ENCODE measurements around the gene ZNF397.

Gene ZNF397

DNA sequence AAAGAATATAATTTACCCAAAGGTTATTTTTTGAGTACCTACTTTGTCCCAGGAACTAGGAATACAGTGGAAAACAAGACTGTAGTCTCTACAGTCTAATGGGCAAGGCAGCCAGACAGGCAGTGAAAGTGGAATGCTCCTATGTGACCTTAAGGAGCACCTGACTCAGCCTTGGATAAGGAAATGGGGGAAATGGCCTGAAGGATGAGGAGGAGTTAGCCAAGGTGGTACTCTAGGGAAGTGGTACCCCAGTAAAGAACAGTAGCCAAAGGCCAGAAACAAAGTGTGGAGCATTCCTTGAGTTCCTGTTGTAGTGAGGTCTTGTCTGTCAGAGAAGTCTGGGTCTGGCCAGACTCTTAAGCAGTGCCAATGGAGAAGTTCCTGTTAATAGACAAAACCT is 6.0 kb downstream of the ZNF397 start:
- H3K9ac ChIP-seq (ENCODE audit: low read length) = no peak overlapping the region
- H3K4me1 ChIP-seq (ENCODE audit: control insufficient read depth, insufficient read depth, low read length) = no peaks in the 10 kb centered on the region; the same call in 1 of the 2 replicates
- H3K4me3 ChIP-seq (ENCODE audit: low read depth, low read length) = no peak overlapping the region
- H3K36me3 ChIP-seq (ENCODE audit: control insufficient read depth, insufficient read depth, low read length) = peaks cover 88% of the 10 kb centered on the region
- H3K27ac ChIP-seq (ENCODE audit: low read depth, low read length) = no peak overlapping the region
- no peaks in the 10 kb centered on the region for H3K27me3 ChIP-seq (ENCODE audit: control insufficient read depth, insufficient read depth, low read length)
- no peaks in the 10 kb centered on the region for H3K9me3 ChIP-seq (ENCODE audit: control insufficient read depth, insufficient read depth, low read depth, low read length)

DNA sequence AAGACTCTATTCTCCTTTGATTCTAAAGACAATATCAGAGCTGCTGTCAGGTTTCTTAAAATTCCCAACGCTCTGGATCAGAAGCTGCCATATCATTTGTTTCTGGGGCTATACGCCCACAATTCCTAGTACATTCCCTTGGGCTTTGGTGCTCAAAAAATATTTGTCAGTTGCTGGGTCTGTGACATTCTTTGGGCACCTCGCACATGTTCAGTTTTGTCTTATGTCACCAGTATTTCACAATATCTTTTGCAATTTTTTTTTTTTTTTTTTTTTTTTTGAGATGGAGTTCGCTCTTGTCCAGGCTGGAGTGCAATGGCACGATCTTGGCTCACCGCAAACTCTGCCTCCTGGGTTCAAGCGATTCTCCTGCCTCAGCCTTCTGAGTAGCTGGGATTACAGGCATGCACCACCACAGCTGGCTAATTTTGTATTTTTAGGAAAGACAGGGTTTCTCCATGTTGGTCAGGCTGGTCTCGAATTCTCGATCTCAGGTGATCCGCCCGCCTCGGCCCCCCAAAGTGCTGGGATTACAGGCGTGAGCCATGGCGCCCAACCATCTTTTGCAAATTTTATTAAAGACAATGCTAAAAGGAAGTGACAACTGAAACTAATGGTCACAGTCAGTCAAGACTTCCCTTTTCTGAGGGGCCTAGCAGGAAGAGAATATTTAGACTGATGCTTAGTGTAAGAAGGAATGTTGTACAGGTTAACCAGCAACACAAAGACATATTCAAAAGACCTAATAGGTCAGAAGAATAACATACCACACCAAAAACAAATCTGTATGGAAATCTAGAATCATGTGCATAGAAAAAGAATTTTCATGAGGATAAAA is 6.8 kb downstream of the ZNF397 start:
- Histone ChIP-seq H3K36me3 (ENCODE audit: control insufficient read depth, insufficient read depth, low read length) (peaks cover 89% of the 10 kb centered on the region), H3K9me3 (ENCODE audit: control insufficient read depth, insufficient read depth, low read depth, low read length) (no peaks in the 10 kb centered on the region), H3K4me3 (ENCODE audit: low read depth, low read length) (no peak overlapping the region), H3K9ac (ENCODE audit: low read length) (no peak overlapping the region), H3K27ac (ENCODE audit: low read depth, low read length) (no peak overlapping the region), H3K4me1 (ENCODE audit: control insufficient read depth, insufficient read depth, low read length) (no peaks in the 10 kb centered on the region), H3K27me3 (ENCODE audit: control insufficient read depth, insufficient read depth, low read length) (no peaks in the 10 kb centered on the region)

DNA sequence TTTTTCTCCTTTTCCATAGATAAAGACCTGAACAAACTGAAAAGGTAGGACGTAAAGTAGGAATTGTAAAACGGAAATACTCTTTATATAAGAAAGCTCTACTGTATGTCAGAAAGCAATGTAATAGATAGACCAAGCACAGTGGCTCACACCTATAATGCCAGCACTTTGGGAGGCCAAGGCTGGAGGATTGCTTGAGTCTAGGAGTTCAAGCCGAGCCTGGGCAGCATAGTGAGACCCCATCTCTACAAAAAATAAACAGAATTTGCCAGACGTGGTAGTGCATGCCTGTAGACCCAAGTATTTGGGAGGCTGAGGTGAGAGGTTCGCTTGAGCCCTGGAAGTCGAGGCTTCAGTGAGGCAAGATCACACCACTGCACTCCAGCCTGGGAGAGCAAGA is 7.6 kb downstream of the ZNF397 start:
- peaks cover 89% of the 10 kb centered on the region for H3K36me3 ChIP-seq (ENCODE audit: control insufficient read depth, insufficient read depth, low read length)
- no peaks in the 10 kb centered on the region for H3K4me1 ChIP-seq (ENCODE audit: control insufficient read depth, insufficient read depth, low read length)
- no peak overlapping the region for H3K9ac ChIP-seq (ENCODE audit: low read length)
- H3K27me3 ChIP-seq (ENCODE audit: control insufficient read depth, insufficient read depth, low read length) = no peaks in the 10 kb centered on the region
- H3K9me3 ChIP-seq (ENCODE audit: control insufficient read depth, insufficient read depth, low read depth, low read length) = peaks cover 4% of the 10 kb centered on the region; the same call in 1 of the 2 replicates
- no peak overlapping the region for H3K27ac ChIP-seq (ENCODE audit: low read depth, low read length)
- no peak overlapping the region for H3K4me3 ChIP-seq (ENCODE audit: low read depth, low read length)

DNA sequence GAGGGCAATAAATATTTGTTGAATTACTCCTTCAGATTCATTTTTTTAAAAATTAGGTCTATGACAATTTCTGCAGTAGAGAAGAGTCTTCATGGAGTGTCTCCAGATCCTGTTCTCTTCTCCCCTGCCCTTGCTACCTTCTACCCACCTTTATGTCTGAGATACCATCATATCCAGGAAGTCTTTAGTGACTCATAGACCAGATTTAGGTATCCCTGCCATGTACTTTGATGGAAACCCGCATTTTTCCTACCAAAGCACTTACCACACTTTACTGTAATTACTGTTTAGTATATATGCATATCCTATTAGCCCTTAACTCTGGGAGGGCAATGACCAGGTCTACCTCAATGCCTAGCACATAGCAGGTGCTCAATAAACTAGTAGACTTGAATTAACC is 11.6 kb downstream of the ZNF397 start:
- Histone ChIP-seq H3K4me1 (ENCODE audit: control insufficient read depth, insufficient read depth, low read length) (no peaks in the 10 kb centered on the region), H3K36me3 (ENCODE audit: control insufficient read depth, insufficient read depth, low read length) (peaks cover 67% of the 10 kb centered on the region), H3K4me3 (ENCODE audit: low read depth, low read length) (no peak overlapping the region), H3K27ac (ENCODE audit: low read depth, low read length) (no peak overlapping the region), H3K27me3 (ENCODE audit: control insufficient read depth, insufficient read depth, low read length) (no peaks in the 10 kb centered on the region), H3K9me3 (ENCODE audit: control insufficient read depth, insufficient read depth, low read depth, low read length) (peaks cover 12% of the 10 kb centered on the region; the same call in 1 of the 2 replicates), H3K9ac (ENCODE audit: low read length) (no peak overlapping the region)

DNA sequence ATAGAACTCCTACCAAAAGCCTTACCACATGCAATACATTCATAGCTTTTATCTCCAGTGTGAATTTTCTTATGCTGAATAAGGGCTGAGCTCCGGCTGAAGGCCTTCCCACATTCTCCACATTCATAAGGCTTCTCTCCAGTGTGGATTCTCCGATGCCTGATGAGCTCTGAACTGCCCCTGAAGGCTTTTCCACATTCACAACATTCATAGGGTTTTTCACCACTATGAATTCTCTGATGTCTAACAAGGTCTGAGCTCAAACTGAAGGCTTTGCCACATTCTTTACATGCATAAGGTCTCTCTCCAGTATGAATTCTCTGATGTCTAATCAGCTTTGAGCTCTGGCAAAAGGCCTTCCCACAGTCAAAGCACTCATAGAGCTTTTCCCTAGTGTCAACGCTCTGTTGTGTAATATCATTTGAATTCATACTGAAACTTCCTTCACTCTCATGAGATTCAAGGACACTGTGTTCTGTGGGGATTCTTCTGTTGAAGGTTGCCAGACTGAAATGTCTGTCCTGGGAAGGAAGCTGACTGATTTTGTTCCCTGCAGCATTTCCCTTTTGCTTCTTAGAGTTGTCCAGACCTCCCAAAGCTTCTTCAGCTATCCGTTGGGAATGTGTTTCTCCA is 12.9 kb downstream of the ZNF397 start:
- H3K36me3 ChIP-seq (ENCODE audit: control insufficient read depth, insufficient read depth, low read length) = peaks cover 64% of the 10 kb centered on the region
- H3K4me3 ChIP-seq (ENCODE audit: low read depth, low read length) = no peak overlapping the region

DNA sequence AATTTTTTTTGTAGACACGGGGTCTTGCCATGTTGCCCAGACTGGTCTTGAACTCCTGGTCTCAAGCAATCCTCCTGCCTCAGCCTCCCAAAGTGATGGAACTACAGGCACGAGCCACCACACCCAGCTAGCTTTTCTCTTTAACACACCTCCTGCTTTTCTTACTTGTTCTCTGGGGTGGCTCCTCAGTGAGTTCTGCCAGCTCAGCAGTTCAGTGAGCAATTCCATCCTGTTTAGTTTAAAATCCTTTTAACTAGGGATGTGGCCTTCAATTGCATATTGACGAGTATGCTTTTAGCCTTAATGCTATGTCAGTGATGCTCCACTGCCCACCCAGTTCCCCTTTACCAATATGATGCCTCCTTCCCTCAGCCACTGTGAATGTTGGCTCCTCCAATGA is 16.1 kb downstream of the ZNF397 start:
- no peak overlapping the region for H3K4me3 ChIP-seq (ENCODE audit: low read depth, low read length)
- peaks cover 12% of the 10 kb centered on the region; the same call in 1 of the 2 replicates for H3K9me3 ChIP-seq (ENCODE audit: control insufficient read depth, insufficient read depth, low read depth, low read length)
- H3K9ac ChIP-seq (ENCODE audit: low read length) = no peak overlapping the region
- peaks cover 41% of the 10 kb centered on the region for H3K36me3 ChIP-seq (ENCODE audit: control insufficient read depth, insufficient read depth, low read length)
- no peaks in the 10 kb centered on the region for H3K4me1 ChIP-seq (ENCODE audit: control insufficient read depth, insufficient read depth, low read length)
- no peaks in the 10 kb centered on the region for H3K27me3 ChIP-seq (ENCODE audit: control insufficient read depth, insufficient read depth, low read length)
- no peak overlapping the region for H3K27ac ChIP-seq (ENCODE audit: low read depth, low read length)

More for the DNA sequence above, 12.9 kb downstream of the ZNF397 start:
- Histone ChIP-seq H3K27me3 (ENCODE audit: control insufficient read depth, insufficient read depth, low read length) (no peaks in the 10 kb centered on the region), H3K9me3 (ENCODE audit: control insufficient read depth, insufficient read depth, low read depth, low read length) (peaks cover 12% of the 10 kb centered on the region; the same call in 1 of the 2 replicates), H3K4me1 (ENCODE audit: control insufficient read depth, insufficient read depth, low read length) (no peaks in the 10 kb centered on the region), H3K27ac (ENCODE audit: low read depth, low read length) (no peak overlapping the region), H3K9ac (ENCODE audit: low read length) (no peak overlapping the region)

DNA sequence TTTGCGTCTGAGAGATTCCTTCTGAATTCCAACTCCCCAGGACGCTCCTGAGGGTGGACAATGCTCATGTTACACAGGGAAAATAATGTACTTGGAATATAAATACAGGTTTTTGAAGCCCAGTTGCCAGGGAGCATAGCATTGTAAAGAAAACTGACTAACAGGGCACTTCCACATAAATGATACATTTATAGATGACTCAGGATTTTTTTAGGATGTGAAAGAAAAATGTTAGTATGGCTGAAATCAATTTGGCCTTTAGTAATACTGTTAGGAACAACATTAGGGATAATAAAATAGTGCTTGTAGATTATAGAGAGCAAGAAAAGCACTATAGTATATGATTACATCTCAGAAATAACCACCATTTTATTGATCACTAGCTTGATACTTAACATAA is 23.6 kb downstream of the ZNF397 start:
- no peak overlapping the region for H3K9ac ChIP-seq (ENCODE audit: low read length)
- H3K4me1 ChIP-seq (ENCODE audit: control insufficient read depth, insufficient read depth, low read length) = no peaks in the 10 kb centered on the region
- peaks cover 14% of the 10 kb centered on the region; the same call in 1 of the 2 replicates for H3K36me3 ChIP-seq (ENCODE audit: control insufficient read depth, insufficient read depth, low read length)
- peaks cover 13% of the 10 kb centered on the region for H3K9me3 ChIP-seq (ENCODE audit: control insufficient read depth, insufficient read depth, low read depth, low read length)
- no peak overlapping the region for H3K27ac ChIP-seq (ENCODE audit: low read depth, low read length)
- no peak overlapping the region for H3K4me3 ChIP-seq (ENCODE audit: low read depth, low read length)
- H3K27me3 ChIP-seq (ENCODE audit: control insufficient read depth, insufficient read depth, low read length) = no peaks in the 10 kb centered on the region

DNA sequence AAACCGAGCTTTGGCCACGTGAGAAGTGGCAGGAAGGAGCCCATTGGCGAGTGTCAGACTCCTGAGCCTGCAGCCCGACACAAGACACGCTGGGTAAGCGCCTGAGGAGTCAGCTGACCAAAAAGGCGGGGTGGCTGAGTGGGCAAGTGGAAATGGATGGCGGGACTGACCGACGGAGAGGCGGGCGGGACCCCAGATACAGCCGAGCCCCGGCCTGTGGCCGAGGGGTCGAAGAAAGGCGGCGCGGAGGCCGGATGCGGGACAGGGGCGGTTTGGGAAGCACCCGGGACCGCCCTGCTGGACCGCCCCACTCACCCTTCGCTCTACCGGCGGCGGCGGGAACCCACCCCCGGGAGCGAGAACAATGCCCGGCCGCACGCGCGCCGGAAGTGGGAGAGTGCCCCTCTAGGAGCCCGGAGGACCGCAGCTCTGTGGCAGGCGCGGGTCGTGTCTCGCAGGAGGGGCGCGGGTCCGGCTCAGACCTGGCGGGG is 26.4 kb downstream of the ZNF397 start:
- peaks cover 17% of the 10 kb centered on the region for H3K9me3 ChIP-seq (ENCODE audit: control insufficient read depth, insufficient read depth, low read depth, low read length)
- H3K4me1 ChIP-seq (ENCODE audit: control insufficient read depth, insufficient read depth, low read length) = no peaks in the 10 kb centered on the region
- peak overlapping the region; percentile 33 for H3K9ac ChIP-seq (ENCODE audit: low read length)
- peaks cover 11% of the 10 kb centered on the region; the same call in 1 of the 2 replicates for H3K36me3 ChIP-seq (ENCODE audit: control insufficient read depth, insufficient read depth, low read length)
- peak overlapping the region; percentile 56; the same call in 1 of the 2 replicates for H3K4me3 ChIP-seq (ENCODE audit: low read depth, low read length)
- no peaks in the 10 kb centered on the region for H3K27me3 ChIP-seq (ENCODE audit: control insufficient read depth, insufficient read depth, low read length)
- H3K27ac ChIP-seq (ENCODE audit: low read depth, low read length) = no peak overlapping the region

DNA sequence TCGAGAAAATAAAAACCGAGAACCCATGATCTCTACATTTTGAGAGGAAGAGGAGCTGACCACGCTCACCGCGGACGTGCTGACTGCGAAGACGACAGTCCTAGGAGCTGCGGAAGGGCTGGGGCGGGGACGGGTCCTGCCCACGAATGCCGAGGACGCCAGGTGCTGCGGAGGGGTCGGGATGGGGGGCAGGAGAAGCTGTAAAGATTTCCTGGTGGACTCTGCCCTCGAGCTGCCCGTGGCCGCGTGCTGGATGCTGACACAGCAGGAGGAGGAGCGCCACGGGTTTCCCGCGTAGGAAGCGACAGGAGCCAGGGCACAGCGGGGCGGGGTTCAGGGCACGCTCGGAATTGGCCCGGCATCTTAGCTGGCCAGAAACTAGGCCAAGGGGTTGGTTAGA is 27.0 kb downstream of the ZNF397 start:
- peaks cover 21% of the 10 kb centered on the region for H3K9me3 ChIP-seq (ENCODE audit: control insufficient read depth, insufficient read depth, low read depth, low read length)
- H3K36me3 ChIP-seq (ENCODE audit: control insufficient read depth, insufficient read depth, low read length) = peaks cover 5% of the 10 kb centered on the region; the same call in 1 of the 2 replicates
- H3K9ac ChIP-seq (ENCODE audit: low read length) = no peak overlapping the region
- H3K27ac ChIP-seq (ENCODE audit: low read depth, low read length) = no peak overlapping the region
- no peaks in the 10 kb centered on the region for H3K27me3 ChIP-seq (ENCODE audit: control insufficient read depth, insufficient read depth, low read length)
- peak overlapping the region; percentile 25; the same call in 1 of the 2 replicates for H3K4me3 ChIP-seq (ENCODE audit: low read depth, low read length)
- no peaks in the 10 kb centered on the region for H3K4me1 ChIP-seq (ENCODE audit: control insufficient read depth, insufficient read depth, low read length)

DNA sequence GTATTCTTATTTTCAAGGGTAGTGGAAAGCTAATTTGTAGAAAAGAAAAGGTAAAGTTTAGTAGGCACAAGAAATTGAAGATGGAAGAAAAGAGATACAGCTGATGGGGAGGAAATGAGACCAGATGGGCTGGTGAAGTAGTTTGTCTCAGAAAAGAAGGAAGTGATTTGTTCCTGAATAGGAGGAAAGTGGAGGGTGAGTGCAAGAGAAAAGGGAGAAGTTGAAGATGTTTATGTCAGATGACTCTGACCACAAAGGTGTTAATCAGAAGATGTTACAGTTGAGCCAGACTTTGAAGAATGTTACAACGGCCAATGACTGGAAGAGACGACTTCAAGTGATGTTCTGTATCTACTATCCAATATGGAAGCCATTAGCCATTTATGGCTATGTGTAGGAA is 28.0 kb downstream of the ZNF397 start:
- Histone ChIP-seq H3K36me3 (ENCODE audit: control insufficient read depth, insufficient read depth, low read length) (0 out of 2 replicates have a peak, but pooled peaks cover 4% of the 10 kb centered on the region), H3K9me3 (ENCODE audit: control insufficient read depth, insufficient read depth, low read depth, low read length) (peaks cover 26% of the 10 kb centered on the region), H3K4me3 (ENCODE audit: low read depth, low read length) (no peak overlapping the region), H3K27ac (ENCODE audit: low read depth, low read length) (no peak overlapping the region), H3K9ac (ENCODE audit: low read length) (no peak overlapping the region), H3K4me1 (ENCODE audit: control insufficient read depth, insufficient read depth, low read length) (no peaks in the 10 kb centered on the region), H3K27me3 (ENCODE audit: control insufficient read depth, insufficient read depth, low read length) (no peaks in the 10 kb centered on the region)

DNA sequence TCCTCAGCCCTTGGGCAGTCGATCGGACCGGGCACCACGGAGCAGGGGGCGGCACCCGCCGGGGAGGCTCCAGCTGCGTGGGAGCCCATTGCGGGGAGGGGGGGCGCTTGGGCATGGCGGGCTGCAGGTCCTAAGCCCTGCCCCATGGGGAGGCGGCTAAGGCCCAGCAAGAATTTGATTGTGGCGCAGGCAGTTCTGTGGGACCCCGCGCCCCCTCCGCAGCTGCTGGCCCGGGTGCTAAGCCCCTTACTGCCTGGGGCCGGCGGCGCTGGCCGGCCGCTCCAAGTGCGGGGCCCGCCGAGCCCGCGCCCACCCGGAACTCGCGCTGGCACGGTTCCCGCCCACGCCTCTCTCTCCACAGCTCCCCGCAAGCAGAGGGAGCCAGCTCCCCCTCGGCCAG is 30.8 kb downstream of the ZNF397 start:
- H3K36me3 ChIP-seq (ENCODE audit: control insufficient read depth, insufficient read depth, low read length) = no peaks in the 10 kb centered on the region
- H3K9me3 ChIP-seq (ENCODE audit: control insufficient read depth, insufficient read depth, low read depth, low read length) = peaks cover 45% of the 10 kb centered on the region
- H3K27ac ChIP-seq (ENCODE audit: low read depth, low read length) = no peak overlapping the region
- no peaks in the 10 kb centered on the region for H3K27me3 ChIP-seq (ENCODE audit: control insufficient read depth, insufficient read depth, low read length)
- H3K9ac ChIP-seq (ENCODE audit: low read length) = no peak overlapping the region
- no peaks in the 10 kb centered on the region for H3K4me1 ChIP-seq (ENCODE audit: control insufficient read depth, insufficient read depth, low read length)
- no peak overlapping the region for H3K4me3 ChIP-seq (ENCODE audit: low read depth, low read length)

All from HUES6 (cell line).